ENCODE measurements around the gene FOXP2. TPM values are rescaled to one million over a fixed set of nuclear protein-coding genes. Genes with fewer than 3 reads are reported as not detected.

The FOXP2 gene
- total RNA-seq, 1 experiment from 2014 or later, result 0.17 TPM

GRCh38 chr7:114444196-114444595 is 29.6 kb downstream of the FOXP2 start (continued):
- TF ChIP-seq STAT6 (CRISPR knock-in tag; conservative IDR thresholded peaks at IDR 0.05; ENCODE audit: low read depth) (no peak), RORB (CRISPR knock-in tag; IDR thresholded peaks at IDR 0.05) (no peak), OVOL2 (CRISPR knock-in tag; IDR thresholded peaks at IDR 0.05; ENCODE audit: borderline replicate concordance) (no peak), IRF2 (CRISPR knock-in tag; IDR thresholded peaks at IDR 0.05; ENCODE audit: borderline replicate concordance, low read depth) (no peak), ZNF423 (CRISPR knock-in tag; IDR thresholded peaks at IDR 0.05) (no peak), HMGA2 (CRISPR knock-in tag; IDR thresholded peaks at IDR 0.05) (no peak), ZNF317 (CRISPR knock-in tag; IDR thresholded peaks at IDR 0.05; ENCODE audit: borderline replicate concordance, low read depth) (no peak)
- TF ChIP-seq, protein P1, sequence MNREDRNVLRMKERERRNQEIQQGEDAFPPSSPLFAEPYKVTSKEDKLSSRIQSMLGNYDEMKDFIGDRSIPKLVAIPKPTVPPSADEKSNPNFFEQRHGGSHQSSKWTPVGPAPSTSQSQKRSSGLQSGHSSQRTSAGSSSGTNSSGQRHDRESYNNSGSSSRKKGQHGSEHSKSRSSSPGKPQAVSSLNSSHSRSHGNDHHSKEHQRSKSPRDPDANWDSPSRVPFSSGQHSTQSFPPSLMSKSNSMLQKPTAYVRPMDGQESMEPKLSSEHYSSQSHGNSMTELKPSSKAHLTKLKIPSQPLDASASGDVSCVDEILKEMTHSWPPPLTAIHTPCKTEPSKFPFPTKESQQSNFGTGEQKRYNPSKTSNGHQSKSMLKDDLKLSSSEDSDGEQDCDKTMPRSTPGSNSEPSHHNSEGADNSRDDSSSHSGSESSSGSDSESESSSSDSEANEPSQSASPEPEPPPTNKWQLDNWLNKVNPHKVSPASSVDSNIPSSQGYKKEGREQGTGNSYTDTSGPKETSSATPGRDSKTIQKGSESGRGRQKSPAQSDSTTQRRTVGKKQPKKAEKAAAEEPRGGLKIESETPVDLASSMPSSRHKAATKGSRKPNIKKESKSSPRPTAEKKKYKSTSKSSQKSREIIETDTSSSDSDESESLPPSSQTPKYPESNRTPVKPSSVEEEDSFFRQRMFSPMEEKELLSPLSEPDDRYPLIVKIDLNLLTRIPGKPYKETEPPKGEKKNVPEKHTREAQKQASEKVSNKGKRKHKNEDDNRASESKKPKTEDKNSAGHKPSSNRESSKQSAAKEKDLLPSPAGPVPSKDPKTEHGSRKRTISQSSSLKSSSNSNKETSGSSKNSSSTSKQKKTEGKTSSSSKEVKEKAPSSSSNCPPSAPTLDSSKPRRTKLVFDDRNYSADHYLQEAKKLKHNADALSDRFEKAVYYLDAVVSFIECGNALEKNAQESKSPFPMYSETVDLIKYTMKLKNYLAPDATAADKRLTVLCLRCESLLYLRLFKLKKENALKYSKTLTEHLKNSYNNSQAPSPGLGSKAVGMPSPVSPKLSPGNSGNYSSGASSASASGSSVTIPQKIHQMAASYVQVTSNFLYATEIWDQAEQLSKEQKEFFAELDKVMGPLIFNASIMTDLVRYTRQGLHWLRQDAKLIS (CRISPR knock-in tag; IDR thresholded peaks at IDR 0.05; ENCODE audit: borderline replicate concordance), result no peak
- TF ChIP-seq, protein P2, sequence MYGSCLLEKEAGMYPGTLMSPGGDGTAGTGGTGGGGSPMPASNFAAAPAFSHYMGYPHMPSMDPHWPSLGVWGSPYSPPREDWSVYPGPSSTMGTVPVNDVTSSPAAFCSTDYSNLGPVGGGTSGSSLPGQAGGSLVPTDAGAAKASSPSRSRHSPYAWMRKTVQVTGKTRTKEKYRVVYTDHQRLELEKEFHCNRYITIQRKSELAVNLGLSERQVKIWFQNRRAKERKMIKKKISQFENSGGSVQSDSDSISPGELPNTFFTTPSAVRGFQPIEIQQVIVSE (CRISPR knock-in tag; IDR thresholded peaks at IDR 0.05; ENCODE audit: borderline replicate concordance), result no peak
- TF ChIP-seq, protein P3, sequence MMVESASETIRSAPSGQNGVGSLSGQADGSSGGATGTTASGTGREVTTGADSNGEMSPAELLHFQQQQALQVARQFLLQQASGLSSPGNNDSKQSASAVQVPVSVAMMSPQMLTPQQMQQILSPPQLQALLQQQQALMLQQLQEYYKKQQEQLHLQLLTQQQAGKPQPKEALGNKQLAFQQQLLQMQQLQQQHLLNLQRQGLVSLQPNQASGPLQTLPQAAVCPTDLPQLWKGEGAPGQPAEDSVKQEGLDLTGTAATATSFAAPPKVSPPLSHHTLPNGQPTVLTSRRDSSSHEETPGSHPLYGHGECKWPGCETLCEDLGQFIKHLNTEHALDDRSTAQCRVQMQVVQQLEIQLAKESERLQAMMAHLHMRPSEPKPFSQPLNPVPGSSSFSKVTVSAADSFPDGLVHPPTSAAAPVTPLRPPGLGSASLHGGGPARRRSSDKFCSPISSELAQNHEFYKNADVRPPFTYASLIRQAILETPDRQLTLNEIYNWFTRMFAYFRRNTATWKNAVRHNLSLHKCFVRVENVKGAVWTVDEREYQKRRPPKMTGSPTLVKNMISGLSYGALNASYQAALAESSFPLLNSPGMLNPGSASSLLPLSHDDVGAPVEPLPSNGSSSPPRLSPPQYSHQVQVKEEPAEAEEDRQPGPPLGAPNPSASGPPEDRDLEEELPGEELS (CRISPR knock-in tag; IDR thresholded peaks at IDR 0.05), result no peak

DNA sequence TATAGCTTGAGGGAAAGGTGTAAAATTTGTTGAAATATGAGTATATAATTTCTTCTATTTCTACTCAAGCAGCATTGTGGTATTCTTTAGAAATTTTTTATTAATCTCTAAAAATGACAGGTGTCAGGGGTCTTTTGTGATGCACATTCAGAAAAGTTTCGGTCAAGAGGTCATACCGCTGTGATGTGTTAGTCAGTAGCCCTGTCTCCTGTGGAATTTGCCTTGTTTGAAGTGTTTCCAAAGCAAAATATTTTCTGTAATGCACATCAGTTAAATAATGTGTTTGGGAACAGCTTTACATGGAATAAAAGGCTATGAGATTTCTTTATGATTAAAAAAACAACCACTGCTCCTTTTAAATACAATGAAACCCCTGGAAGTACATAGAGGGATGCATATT is 35.8 kb downstream of the FOXP2 start:
- H3K27me3 Mint-ChIP-seq (ENCODE audit: low read depth), result no peaks in the 10 kb centered on the region
- H3K27ac Mint-ChIP-seq, result no peak overlapping the region
- ATAC-seq (no peak), DNase-seq (ENCODE audit: low spot score) (no peak)
- H3K4me1 Mint-ChIP-seq, result no peaks in the 10 kb centered on the region
- CTCF ChIA-PET, result no interaction called here
- peaks cover 3% of the 10 kb centered on the region; the same call in 1 of the 2 replicates for H3K9me3 Mint-ChIP-seq
- TF ChIP-seq E2F4 (CRISPR knock-in tag; IDR thresholded peaks at IDR 0.05; ENCODE audit: borderline replicate concordance, low read depth) (no peak), TEAD4 (CRISPR knock-in tag; IDR thresholded peaks at IDR 0.05) (no peak), EMX1 (CRISPR knock-in tag; IDR thresholded peaks at IDR 0.05) (no peak), TCF7 (CRISPR knock-in tag; IDR thresholded peaks at IDR 0.05; ENCODE audit: low read depth) (no peak), ZNF423 (CRISPR knock-in tag; IDR thresholded peaks at IDR 0.05) (no peak), TP53 (CRISPR knock-in tag; IDR thresholded peaks at IDR 0.05) (no peak), HMGXB4 (CRISPR knock-in tag; IDR thresholded peaks at IDR 0.05) (no peak), PRRX2 (CRISPR knock-in tag; IDR thresholded peaks at IDR 0.05) (no peak)
- TF ChIP-seq, protein P2 (CRISPR knock-in tag; IDR thresholded peaks at IDR 0.05; ENCODE audit: borderline replicate concordance), result no peak
- POLR2A ChIA-PET, result no interaction called here
- no peak overlapping the region for H3K4me3 Mint-ChIP-seq
- H3K36me3 Mint-ChIP-seq, result no peaks in the 10 kb centered on the region

Measured in WTC11 (cell line).